Right atrium auricular region (tissue), 2 donors: ENCODE measurements around the gene SS18L1. TPM values are rescaled to one million over a fixed set of nuclear protein-coding genes. Genes with fewer than 3 reads are reported as not detected.

Experiments
- DNase-seq: peaks from one replicate; pipeline ENCODE4 v3.0.0-alpha.2; 2019; ENCODE audit warnings: low spot score
- H3K27ac ChIP-seq, 2 donors: fragments of 200-600 bp; sonication (generic); 1 replicate in 1 of 2; 2 replicates in 1 of 2; pipeline ENCODE4 v1.5.1; 2016 to 2019
- H3K27me3 ChIP-seq, 2 donors: fragments of 200-600 bp; sonication (generic); one replicate each; pipeline versions ENCODE4 v1.5.1 to v1.6.0; 2017 to 2019
- H3K36me3 ChIP-seq: fragments of 200-600 bp; sonication (generic); one replicate; pipeline ENCODE4 v1.5.1; 2016
- H3K4me1 ChIP-seq, 2 donors: fragments of 200-600 bp; sonication (generic); one replicate each; pipeline versions ENCODE4 v1.5.1 to v1.6.0; 2017 to 2019
- H3K4me3 ChIP-seq, 2 donors: fragments of 200-600 bp; sonication (generic); 1 replicate in 1 of 2; 2 replicates in 1 of 2; pipeline ENCODE4 v1.5.1; 2017 to 2019; ENCODE audit warnings: mild to moderate bottlenecking in 1 of 2, moderate library complexity in 1 of 2
- H3K9me3 ChIP-seq, 2 donors: fragments of 200-600 bp; sonication (generic); one replicate each; pipeline ENCODE4 v1.5.1; 2019
- CTCF ChIP-seq, 2 donors: fragments of 200-600 bp; sonication (generic); IDR thresholded peaks; one replicate each; pipeline ENCODE4 v1.5.1; 2019; ENCODE audit warnings: antibody characterized with exemption in 2 of 2
- total RNA-seq, 2 donors: library from RNA; depleted of rRNA; stranded (reverse); fragments of >200 nt; gene quantifications; one replicate each; pipeline ENCODE4 v1.1.0, GENCODE V29; 2016

SS18L1 gene
- total RNA-seq, 2 donors from 2014 or later: 8.3 to 9.0 TPM

GRCh38 chr20:62128502-62128901 lies 15.1 kb upstream of the SS18L1 start:
- no peak for DNase-seq
- Histone ChIP-seq H3K4me3 (no peak overlapping the region), H3K27ac (no peak overlapping the region), H3K4me1 (peaks cover 0 to 29% of the 10 kb centered on the region in 2 donors), H3K27me3 (no peaks in the 10 kb centered on the region), H3K36me3 (peaks cover 86% of the 10 kb centered on the region), H3K9me3 (no peaks in the 10 kb centered on the region)
- no peak for TF ChIP-seq CTCF (IDR thresholded peaks at IDR 0.05)

- Histone ChIP-seq H3K36me3 (peaks cover 96% of the 10 kb centered on the region), H3K4me1 (peaks cover 0 to 35% of the 10 kb centered on the region in 2 donors), H3K4me3 (no peak overlapping the region), H3K9me3 (no peaks in the 10 kb centered on the region), H3K27me3 (no peaks in the 10 kb centered on the region), H3K27ac (no peak overlapping the region)
- DNase-seq: no peak
- no peak for TF ChIP-seq CTCF (IDR thresholded peaks at IDR 0.05)
Measured at GRCh38 chr20:62129731-62130531, 13.6 kb upstream of the SS18L1 start.

- Histone ChIP-seq H3K36me3 (peaks cover 96% of the 10 kb centered on the region), H3K4me3 (no peak overlapping the region), H3K9me3 (no peaks in the 10 kb centered on the region), H3K4me1 (peaks cover 0 to 38% of the 10 kb centered on the region in 2 donors), H3K27me3 (no peaks in the 10 kb centered on the region), H3K27ac (peak overlapping the region; percentile 65)
- TF ChIP-seq CTCF (IDR thresholded peaks at IDR 0.05): no peak
- no peak for DNase-seq
Measured at GRCh38 chr20:62131560-62132320, 11.8 kb upstream of the SS18L1 start.

GRCh38 chr20:62132421-62132820 lies 11.1 kb upstream of the SS18L1 start:
- Histone ChIP-seq H3K4me3 (no peak overlapping the region), H3K4me1 (peaks cover 0 to 38% of the 10 kb centered on the region in 2 donors), H3K9me3 (no peaks in the 10 kb centered on the region), H3K36me3 (peaks cover 96% of the 10 kb centered on the region), H3K27me3 (no peaks in the 10 kb centered on the region), H3K27ac (peak overlapping the region; percentile 65)
- no peak for TF ChIP-seq CTCF (IDR thresholded peaks at IDR 0.05)
- DNase-seq: peak; percentile 73

GRCh38 chr20:62133051-62133845 lies 10.3 kb upstream of the SS18L1 start:
- Histone ChIP-seq H3K27me3 (no peaks in the 10 kb centered on the region), H3K9me3 (no peaks in the 10 kb centered on the region), H3K36me3 (peaks cover 96% of the 10 kb centered on the region), H3K4me1 (peaks cover 0 to 38% of the 10 kb centered on the region in 2 donors), H3K4me3 (no peak overlapping the region), H3K27ac (peak overlapping the region; percentile 51 to 65)
- TF ChIP-seq CTCF (IDR thresholded peaks at IDR 0.05): no peak
- no peak for DNase-seq
